GM12891 (cell line): ENCODE results near the gene NCOA6.

Source experiments
- POLR2A ChIP-seq: IDR thresholded peaks from 2 replicates; pipeline ENCODE4 v1.6.1; 2011; ENCODE audit warnings: low read depth, low read length, control low read depth
- POLR2AphosphoS5 ChIP-seq: IDR thresholded peaks from 2 replicates; pipeline ENCODE4 v1.6.1; 2011; ENCODE audit warnings: low read depth, low read length, control low read depth

- TF ChIP-seq POLR2AphosphoS5, result no peak
- no peak for TF ChIP-seq POLR2A
Observed at GRCh38 chr20:34859826-34860545, 34.5 kb upstream of the NCOA6 start.
